ENCODE data around the gene PFAS.

The PFAS gene

DNA sequence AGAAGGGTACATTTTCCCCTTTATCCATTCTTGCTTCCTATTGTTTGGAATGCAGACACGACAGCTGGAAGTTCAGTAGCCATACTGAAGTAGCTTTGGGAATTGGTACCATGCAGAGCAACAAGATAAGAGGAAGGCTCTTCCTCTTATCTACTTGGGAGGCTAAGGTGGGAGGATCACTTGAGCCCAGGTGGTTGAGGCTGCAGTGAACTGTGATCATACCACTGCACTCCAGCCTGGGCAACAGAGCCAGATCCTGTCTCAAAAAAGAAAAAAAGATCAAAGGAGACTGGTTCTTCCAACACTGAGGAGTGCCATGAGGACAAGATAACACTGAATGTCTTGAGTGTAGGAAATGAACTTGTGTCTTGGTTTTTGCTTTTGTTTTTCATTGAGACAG lies 23.3 kb downstream of the PFAS start:
- in situ Hi-C loops (cut with HindIII; ENCODE audit: low pct_ligation_motif_present, low sequenced_read_pairs): no loop called here

DNA sequence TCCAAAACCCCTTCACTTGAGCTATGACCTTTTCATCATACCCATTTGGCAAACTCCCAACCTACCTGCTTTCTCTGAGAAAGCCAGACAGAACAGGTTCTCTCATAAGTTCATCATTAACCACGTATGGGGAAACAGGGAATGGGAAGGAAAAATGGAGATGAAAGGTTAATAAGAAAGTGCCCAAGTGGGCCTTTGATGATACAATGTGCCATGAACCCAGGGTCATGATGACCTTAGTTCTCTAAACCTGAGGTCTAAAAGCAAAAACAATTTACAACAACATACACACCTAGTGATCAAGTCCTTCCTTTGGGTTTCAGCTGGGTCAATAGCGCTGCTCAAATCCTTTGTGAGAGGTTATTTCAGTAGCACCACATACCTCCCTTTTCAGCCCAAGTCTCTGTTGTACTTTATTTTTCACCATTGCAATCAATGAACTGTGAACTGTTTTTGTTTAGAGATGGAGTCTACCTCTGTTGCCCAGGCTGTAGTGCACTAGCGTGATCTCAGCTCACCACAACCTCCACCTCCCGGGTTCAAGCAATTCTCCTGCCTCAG lies 24.9 kb downstream of the PFAS start:
- in situ Hi-C loops (cut with HindIII; ENCODE audit: low pct_ligation_motif_present, low sequenced_read_pairs): no loop called here
- TF ChIP-seq, protein P1, sequence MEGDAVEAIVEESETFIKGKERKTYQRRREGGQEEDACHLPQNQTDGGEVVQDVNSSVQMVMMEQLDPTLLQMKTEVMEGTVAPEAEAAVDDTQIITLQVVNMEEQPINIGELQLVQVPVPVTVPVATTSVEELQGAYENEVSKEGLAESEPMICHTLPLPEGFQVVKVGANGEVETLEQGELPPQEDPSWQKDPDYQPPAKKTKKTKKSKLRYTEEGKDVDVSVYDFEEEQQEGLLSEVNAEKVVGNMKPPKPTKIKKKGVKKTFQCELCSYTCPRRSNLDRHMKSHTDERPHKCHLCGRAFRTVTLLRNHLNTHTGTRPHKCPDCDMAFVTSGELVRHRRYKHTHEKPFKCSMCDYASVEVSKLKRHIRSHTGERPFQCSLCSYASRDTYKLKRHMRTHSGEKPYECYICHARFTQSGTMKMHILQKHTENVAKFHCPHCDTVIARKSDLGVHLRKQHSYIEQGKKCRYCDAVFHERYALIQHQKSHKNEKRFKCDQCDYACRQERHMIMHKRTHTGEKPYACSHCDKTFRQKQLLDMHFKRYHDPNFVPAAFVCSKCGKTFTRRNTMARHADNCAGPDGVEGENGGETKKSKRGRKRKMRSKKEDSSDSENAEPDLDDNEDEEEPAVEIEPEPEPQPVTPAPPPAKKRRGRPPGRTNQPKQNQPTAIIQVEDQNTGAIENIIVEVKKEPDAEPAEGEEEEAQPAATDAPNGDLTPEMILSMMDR (IDR thresholded peaks at IDR 0.05; ENCODE audit: low read depth, low read length, missing control alignments): no peak
- no peak for DNase-seq

More for the DNA sequence above, 23.3 kb downstream of the PFAS start:
- H3K27me3 ChIP-seq (replicated peaks): no peaks in the 10 kb centered on the region
- H3K27ac ChIP-seq: no peak overlapping the region
- DNase-seq: no peak
- H3K36me3 ChIP-seq (replicated peaks): peaks cover 5% of the 10 kb centered on the region
- TF ChIP-seq, protein P1 (IDR thresholded peaks at IDR 0.05; ENCODE audit: low read depth, low read length, missing control alignments): no peak
- no peak overlapping the region for H3K4me3 ChIP-seq (ENCODE audit: low read depth, low read length)

DNA sequence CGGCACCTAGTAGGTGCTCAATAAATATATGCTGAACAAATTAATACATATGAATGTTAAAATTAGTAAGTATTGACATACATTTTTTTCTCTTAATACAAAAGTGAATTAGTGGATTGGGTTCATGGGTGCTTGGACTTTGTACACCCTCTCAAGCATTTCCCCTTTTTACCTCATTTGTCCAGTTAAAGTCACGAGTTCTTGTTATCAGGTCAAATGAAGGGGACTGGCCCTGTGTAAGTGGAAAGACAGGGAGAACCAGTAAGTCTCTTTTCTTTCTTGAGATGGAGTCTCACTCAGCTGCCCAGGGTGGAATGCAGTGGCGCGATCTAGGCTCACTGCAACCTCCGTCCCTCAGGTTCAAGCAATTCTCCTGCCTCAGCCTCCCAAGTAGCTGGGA lies 25.7 kb downstream of the PFAS start:
- in situ Hi-C loops (cut with HindIII; ENCODE audit: low pct_ligation_motif_present, low sequenced_read_pairs): no loop called here
- TF ChIP-seq, protein P1 (IDR thresholded peaks at IDR 0.05; ENCODE audit: low read depth, low read length, missing control alignments): no peak
- DNase-seq: no peak
- Histone ChIP-seq H3K4me3 (ENCODE audit: low read depth, low read length) (no peak overlapping the region), H3K27me3 (replicated peaks) (no peaks in the 10 kb centered on the region), H3K27ac (no peak overlapping the region), H3K36me3 (replicated peaks) (peaks cover 3% of the 10 kb centered on the region)

More for the DNA sequence above, 24.9 kb downstream of the PFAS start:
- Histone ChIP-seq H3K27ac (no peak overlapping the region), H3K36me3 (replicated peaks) (peaks cover 3% of the 10 kb centered on the region), H3K4me3 (ENCODE audit: low read depth, low read length) (no peak overlapping the region), H3K27me3 (replicated peaks) (no peaks in the 10 kb centered on the region)

DNA sequence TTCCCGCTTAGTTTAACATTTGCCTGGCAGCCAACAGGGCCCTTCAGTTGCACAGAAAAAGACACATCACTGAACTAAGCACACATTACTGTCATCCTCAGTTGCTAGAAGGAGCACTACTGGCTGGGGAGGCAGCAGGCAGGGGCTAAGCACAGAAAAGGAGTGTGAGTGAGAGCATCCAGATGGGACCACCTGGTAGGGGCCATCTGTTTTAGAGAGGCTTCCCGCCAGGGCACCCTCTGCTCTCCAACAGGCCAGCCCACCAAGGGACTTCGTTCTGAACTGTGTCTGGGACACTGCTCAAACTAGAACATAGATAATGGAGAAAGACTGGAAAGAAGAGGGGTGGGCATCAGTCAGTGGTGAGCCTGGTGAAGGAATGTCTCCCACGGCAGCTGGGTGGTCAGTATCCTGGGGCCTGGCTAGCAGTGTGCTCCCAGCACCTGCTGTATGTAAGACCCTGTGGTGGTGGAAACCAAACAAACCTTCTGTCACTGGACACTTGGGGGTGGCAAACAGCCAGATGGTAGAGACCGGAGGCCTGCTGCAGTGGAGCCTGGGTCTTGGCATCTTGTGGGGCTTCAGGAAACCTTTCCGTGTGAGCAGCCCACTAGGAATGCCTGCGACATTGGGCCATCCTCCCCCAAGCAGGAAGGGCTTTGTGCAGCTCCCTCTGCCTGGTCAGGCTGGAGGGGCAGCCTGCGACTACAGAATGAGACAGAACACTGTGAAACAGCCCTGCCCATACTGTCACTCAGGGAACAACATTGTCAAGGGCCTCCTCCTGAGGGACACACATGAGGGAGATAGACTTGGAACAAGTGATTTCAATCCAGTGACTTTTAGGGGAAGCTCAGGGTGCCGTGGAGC lies 26.6 kb downstream of the PFAS start:
- in situ Hi-C loops (cut with HindIII; ENCODE audit: low pct_ligation_motif_present, low sequenced_read_pairs): no loop called here
- Histone ChIP-seq H3K4me3 (ENCODE audit: low read depth, low read length) (no peak overlapping the region), H3K27ac (no peak overlapping the region), H3K27me3 (replicated peaks) (no peaks in the 10 kb centered on the region), H3K36me3 (replicated peaks) (no peaks in the 10 kb centered on the region)
- no peak for DNase-seq
- TF ChIP-seq, protein P1 (IDR thresholded peaks at IDR 0.05; ENCODE audit: low read depth, low read length, missing control alignments): no peak

DNA sequence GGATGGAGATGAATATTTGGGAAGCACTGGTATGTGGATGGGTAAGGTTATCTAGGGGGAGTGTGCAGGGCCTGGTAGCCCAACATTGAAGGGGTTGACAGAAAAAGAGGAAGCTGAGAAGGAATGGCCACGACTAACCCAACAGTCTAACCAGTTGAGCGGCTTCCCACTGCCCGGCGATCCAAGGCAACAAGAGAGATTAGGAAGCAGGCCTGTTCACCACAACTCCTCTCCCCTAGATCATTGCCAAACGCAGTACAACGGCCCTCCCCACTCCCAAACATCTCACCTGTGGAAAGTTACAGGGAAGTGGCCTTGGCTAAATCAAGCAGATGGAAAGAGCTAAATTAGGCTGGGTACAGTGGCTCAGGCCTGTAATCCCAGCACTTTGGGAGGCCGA lies 28.2 kb downstream of the PFAS start:
- no peak overlapping the region for H3K27ac ChIP-seq
- H3K4me3 ChIP-seq (ENCODE audit: low read depth, low read length): no peak overlapping the region
- DNase-seq: no peak
- H3K36me3 ChIP-seq (replicated peaks): no peaks in the 10 kb centered on the region
- in situ Hi-C loops (cut with HindIII; ENCODE audit: low pct_ligation_motif_present, low sequenced_read_pairs): no loop called here
- TF ChIP-seq, protein P1 (IDR thresholded peaks at IDR 0.05; ENCODE audit: low read depth, low read length, missing control alignments): no peak
- H3K27me3 ChIP-seq (replicated peaks): no peaks in the 10 kb centered on the region
